Measurements from ENCODE around the gene ALDH3B1. TPM values are rescaled to one million over a fixed set of nuclear protein-coding genes. Genes with fewer than 3 reads are reported as not detected.
A peak's percentile ranks its signal among the peaks of the same experiment; 100 is the strongest.

Gene ALDH3B1
- total and polyA plus RNA-seq, 9 of the 15 experiments (the other 6 are each of a cell fraction or from before 2014, with no cell fraction given) = 0.01 to 0.35 (median 0.07) TPM; not detected in 2

GRCh38 chr11:68010090-68011041 lies at the start of gene ALDH3B1 (continued):
- TF ChIP-seq RBM17 (IDR thresholded peaks at IDR 0.05; ENCODE audit: borderline replicate concordance, low read depth, low read length) (no peak), ZNF589 (CRISPR knock-in tag; IDR thresholded peaks at IDR 0.05; ENCODE audit: low read depth) (peak; percentile 70), LEF1 (IDR thresholded peaks at IDR 0.05) (no peak), VEZF1 (CRISPR knock-in tag; IDR thresholded peaks at IDR 0.05) (peak; percentile 50), MTA3 (IDR thresholded peaks at IDR 0.05; ENCODE audit: borderline replicate concordance) (peak; percentile 21; the same call in 1 of the 2 replicates), SREBF2 (CRISPR knock-in tag; IDR thresholded peaks at IDR 0.05) (no peak), ZNF785 (CRISPR knock-in tag; IDR thresholded peaks at IDR 0.05) (no peak), ZNF124 (CRISPR knock-in tag; IDR thresholded peaks at IDR 0.05) (no peak), ZBTB17 (CRISPR knock-in tag; IDR thresholded peaks at IDR 0.05) (0 out of 2 replicates have a peak, but pooled peaks have one; percentile 50), RCOR1 (IDR thresholded peaks at IDR 0.05; ENCODE audit: borderline replicate concordance in 1 of 2, low read depth in 2 of 2, low read length in 2 of 2) (peak in 1 of 2 experiments; percentile 48; a peak in 1 of 4 replicates), MITF (IDR thresholded peaks at IDR 0.05) (peak; percentile 50; the same call in 1 of the 2 replicates), E2F4 (CRISPR knock-in tag; IDR thresholded peaks at IDR 0.05; ENCODE audit: low read depth) (no peak), MEF2D (tag; conservative IDR thresholded peaks at IDR 0.05; ENCODE audit: low read depth) (no peak), TAF1 (IDR thresholded peaks at IDR 0.05; ENCODE audit: control insufficient read depth, extremely low read depth, insufficient read depth, low read length, severe bottlenecking) (peak; percentile 19), ATF6 (CRISPR knock-in tag; IDR thresholded peaks at IDR 0.05) (no peak), BHLHE40 (IDR thresholded peaks at IDR 0.05; ENCODE audit: low read length) (peak; percentile 78), SPI1 (IDR thresholded peaks at IDR 0.05; ENCODE audit: borderline replicate concordance, low read depth, low read length) (no peak), TAF9B (IDR thresholded peaks at IDR 0.05; ENCODE audit: partially characterized antibody) (no peak), GATAD2B (IDR thresholded peaks at IDR 0.05; ENCODE audit: borderline replicate concordance) (no peak), SMAD4 (CRISPR knock-in tag; conservative IDR thresholded peaks at IDR 0.05) (0 out of 2 replicates have a peak, but pooled peaks have one; percentile 13), ZBTB7A (IDR thresholded peaks at IDR 0.05; ENCODE audit: borderline replicate concordance, control insufficient read depth, low read depth, low read length) (peak; percentile 58; the same call in 1 of the 2 replicates)

Data from K562 (cell line).